GM21423 (cell line): ENCODE results near the gene NOVA2.
"Not testable (repeated sequence)": the region's sequence is repeated elsewhere in the genome, so short reads cannot be mapped to it uniquely, and the experiment has no call there.

Experiments used
- ATAC-seq: cut with Tn5 transposase; IDR thresholded peaks from one replicate; pipeline ENCODE4 v1.9.1; 2021; ENCODE audit warnings: mild to moderate bottlenecking, moderate library complexity; ENCODE audit not compliant: unreplicated experiment

The NOVA2 gene

GRCh38 chr19:45899253-45899652, 74.4 kb downstream of the NOVA2 start:
- ATAC-seq: no peak

- no peak for ATAC-seq
Observed at GRCh38 chr19:45897261-45897812, 76.3 kb downstream of the NOVA2 start.

- not testable (repeated sequence) for ATAC-seq
Observed at GRCh38 chr19:45895983-45896599, 77.6 kb downstream of the NOVA2 start.

DNA sequence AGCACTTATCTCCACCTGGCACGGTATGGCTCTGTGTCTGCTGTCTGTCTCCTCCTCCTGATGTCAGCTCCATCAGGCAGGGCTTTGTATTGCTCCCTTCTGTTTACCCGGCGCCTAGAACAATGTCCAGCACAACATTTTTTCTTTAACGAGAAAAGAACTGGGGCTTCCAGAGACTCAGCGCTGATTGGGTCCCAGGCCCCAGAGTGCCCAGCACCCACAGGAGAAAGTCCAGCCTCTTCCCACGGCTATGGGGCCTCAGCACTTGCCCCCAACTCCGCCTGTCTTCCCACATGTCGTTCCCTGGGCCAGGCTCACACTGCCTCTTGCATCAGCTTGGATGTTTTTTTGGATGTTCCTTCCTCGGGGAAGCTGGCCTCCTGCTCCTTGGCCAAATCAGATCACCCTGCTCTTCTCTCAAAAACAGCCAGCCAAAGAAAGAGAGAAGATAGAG, 78.1 kb downstream of the NOVA2 start:
- ATAC-seq: no peak

DNA sequence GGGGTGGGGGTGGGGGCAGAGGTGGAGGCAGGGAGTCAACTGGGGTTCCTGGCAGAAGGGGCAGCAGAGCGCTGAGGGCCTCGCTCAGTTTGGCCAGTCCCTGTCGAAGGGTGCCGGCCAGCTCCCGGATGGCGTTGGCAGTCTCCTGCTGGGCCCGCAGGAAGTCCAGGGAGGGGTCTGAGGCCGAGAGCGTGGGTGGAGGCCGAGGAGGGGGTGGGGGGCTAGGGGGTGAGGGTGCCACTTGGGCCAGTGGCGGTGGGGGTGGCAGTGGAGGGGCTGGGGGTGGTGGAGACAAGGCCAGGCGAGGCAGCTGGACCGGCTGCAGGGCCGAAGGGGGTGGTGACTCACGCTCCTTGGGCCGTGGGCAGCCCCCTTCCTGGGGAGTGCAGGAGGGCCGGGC, 82.8 kb downstream of the NOVA2 start:
- no peak for ATAC-seq

DNA sequence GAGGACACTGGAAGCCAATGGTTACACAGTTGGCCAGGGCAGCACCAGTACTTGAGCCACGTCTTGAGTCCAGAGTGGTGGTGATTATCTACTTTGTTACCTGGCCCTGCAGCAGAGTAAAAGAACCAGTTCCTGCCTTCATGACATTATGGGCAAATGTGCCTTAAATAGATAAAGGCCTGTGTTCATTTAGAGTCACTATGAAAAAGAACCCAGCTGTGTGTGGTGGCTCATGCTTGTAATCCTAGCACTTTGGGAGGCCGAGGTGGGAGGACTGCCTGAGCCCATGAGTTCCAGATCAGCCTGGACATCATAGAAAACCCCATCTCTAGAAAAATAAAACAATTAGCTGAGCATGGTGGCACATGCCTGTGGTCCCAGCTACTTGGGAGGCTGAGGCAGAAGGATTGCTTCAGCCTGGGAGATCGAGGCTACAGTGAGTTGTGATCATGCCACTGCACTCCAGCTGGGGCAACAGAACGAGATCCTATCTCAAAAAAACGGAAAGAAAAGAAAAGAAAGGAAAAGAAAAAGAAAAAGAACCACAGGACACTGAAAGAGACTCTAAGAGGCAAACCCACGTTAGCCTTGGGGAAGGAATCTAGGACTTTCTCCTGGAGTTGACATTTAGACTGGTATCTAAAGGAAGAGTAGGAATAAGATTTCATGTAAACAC, 84.3 kb downstream of the NOVA2 start:
- ATAC-seq: no peak

GRCh38 chr19:45887200-45887710, 86.4 kb downstream of the NOVA2 start:
- ATAC-seq: no peak

DNA sequence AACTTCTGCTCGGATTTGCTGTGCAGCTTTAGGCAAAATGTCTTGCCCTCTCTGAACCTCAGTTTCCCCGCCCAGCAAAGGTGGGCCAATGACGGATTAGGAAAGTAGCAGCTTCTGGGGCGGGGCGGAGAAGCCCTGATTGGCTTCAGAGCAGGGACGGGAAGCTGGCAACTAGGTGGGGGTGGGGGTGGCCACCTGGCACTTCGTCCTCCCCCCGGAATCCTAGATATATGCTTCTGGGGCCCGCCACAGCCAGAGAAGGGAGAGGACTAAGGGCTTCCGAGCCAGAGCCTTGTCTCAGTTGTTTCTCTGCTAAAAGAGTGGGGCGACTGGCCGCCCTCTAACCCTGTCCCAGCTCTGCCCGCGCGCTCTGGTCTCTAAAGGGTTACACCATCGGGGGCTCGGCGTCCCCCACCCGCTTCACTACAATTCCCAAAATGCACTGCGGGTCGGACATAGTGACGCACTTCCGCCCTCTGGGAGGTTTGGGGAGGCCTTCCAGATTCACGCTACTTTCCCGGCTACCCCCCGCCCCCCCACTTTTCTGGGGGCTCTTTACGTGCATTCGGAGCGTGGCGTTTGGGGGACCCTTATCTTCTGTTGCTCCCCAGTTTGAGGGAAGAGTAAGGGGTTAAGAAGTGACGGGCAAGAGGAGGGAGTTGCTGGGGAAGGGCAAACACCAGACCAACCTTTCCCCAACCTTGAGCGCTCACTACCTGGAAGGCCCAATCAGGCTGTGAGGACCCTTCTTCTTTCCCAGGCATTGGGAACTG, 87.1 kb downstream of the NOVA2 start:
- peak; percentile 52 for ATAC-seq

- peak; percentile 50 for ATAC-seq
Observed at GRCh38 chr19:45885556-45886426, 87.9 kb downstream of the NOVA2 start, which contains the start of gene IRF2BP1. TSS of gene IRF2BP1 (minus strand) at chr19:45886141. CDS start at chr19:45885774, 367 bp downstream.

DNA sequence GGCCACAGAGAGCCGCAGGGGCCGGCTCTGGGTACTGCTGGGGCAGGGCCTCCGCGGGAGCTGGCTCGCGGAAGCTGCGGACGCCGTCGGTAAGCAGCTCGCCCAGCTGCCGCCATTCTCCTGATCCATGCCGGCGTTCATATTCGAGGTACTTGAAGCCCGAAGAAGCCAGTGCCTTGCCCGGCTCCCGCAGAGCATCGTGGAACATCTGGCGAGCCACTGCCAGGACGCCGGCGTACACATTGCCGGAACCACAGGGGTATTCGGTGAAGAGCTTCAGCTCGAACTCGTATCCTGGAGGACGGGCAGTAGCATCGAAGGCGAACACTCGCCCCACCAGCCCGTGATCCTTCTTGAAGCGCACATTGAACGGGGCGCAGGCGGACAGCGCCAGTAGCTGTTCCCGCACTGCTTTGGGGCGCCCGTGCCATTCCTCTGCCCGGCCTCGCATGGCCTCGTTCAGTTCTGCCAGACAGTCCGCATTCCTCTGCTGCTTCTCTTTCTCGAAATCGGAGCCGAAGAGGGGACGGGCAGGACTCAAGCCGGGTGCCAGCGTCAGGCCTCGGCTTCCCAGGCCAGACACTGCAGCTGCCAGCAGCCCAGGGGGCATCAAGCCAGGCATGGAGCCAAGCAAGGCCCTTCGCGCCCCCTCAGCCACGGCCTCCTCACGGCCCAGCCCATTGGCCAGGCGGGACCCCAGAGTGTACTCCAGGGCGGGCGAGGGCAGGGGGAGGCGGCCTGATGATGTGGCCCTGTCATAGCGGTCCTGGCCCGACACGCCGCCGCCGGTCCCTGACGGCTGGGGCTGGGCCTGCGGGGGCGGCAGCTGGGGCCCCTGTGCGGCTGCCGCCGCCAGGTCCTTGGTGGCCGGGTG, 88.7 kb downstream of the NOVA2 start:
- no peak for ATAC-seq

- ATAC-seq: no peak
Observed at GRCh38 chr19:45883881-45884681, 89.6 kb downstream of the NOVA2 start.
